GM21786 (cell line): ENCODE data around the gene ZNF277.
A peak's percentile ranks its signal among the peaks of the same experiment; 100 is the strongest.
"Not testable (repeated sequence)": the region's sequence is repeated elsewhere in the genome, so short reads cannot be mapped to it uniquely, and the experiment has no call there.

Source experiments
- ATAC-seq: cut with Tn5 transposase; IDR thresholded peaks from one replicate; pipeline ENCODE4 v1.9.1; 2021; ENCODE audit not compliant: unreplicated experiment

ZNF277 gene

DNA sequence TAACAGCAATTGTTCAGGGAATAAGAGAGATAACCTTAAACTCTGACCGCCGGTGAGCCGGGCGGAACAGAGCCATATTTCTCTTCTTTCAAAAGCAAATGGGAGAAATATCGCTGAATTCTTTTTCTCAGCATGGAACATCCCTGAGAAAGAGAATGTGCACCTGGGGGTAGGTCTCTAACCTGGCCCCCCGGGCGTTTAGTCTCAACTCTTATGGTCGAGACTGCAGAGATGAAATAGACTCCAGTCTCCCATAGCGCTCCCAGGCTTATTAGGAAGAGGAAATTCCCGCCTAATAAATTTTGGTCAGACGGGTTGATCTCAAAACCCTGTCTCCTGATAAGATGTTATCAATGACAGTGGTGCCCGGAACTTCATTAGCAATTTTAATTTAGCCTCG, 43.5 kb downstream of the ZNF277 start:
- ATAC-seq, result not testable (repeated sequence)

DNA sequence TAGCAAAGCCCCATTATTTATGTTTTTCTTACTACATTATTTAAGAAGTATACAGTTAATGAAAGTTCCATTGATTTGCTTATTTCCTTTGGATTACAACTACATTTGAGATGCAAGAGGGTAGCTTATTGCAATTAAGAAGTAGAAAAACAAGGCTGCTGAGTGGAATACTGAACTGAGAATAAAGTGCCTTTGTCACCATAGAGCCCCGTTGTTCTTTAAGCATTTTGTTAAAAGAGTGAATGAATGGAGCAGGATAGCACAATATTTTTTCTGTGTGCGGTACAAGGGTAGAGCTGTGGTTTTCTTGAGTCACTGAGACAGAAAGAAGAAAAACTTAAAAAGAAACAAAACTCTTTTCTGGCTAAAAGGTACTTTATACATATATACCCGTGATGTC, 45.6 kb downstream of the ZNF277 start:
- no peak for ATAC-seq

DNA sequence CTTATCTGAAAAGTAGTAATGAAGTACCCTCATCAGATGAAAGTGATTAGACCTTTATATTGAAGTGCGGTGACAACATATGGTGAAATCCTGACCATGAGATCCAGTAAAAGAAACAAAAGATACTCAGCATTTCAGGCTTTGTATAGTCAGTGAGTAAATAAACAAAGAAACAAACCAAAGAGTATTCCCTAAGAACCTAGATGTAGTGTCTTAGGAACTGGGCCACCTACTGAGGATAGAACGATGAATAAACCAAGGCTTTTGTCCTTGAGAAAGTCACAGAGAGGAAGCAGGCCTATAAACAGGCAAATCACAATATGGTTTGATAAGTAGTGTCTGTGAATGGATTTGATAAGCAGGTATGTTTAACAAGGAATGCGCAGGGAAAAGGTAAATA, 46.2 kb downstream of the ZNF277 start:
- ATAC-seq, result no peak

DNA sequence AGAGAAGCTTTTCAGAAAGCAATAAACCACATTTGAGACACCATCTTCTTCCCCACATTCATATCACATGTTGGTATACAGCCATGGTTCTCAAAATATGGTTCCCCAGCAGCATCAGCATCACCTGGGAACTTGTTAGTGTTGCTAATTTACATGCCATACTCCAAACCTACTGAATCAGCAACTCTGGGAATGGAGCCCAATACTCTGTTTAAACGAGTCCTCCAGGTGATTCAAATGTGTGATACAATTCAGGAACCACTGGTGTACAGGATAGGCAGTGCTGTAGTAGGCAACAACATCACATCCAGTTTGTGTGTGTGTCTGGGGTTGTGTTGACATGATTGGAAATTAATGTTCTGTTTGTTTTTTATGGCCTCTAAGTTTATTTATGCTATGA, 47.7 kb downstream of the ZNF277 start:
- no peak for ATAC-seq

DNA sequence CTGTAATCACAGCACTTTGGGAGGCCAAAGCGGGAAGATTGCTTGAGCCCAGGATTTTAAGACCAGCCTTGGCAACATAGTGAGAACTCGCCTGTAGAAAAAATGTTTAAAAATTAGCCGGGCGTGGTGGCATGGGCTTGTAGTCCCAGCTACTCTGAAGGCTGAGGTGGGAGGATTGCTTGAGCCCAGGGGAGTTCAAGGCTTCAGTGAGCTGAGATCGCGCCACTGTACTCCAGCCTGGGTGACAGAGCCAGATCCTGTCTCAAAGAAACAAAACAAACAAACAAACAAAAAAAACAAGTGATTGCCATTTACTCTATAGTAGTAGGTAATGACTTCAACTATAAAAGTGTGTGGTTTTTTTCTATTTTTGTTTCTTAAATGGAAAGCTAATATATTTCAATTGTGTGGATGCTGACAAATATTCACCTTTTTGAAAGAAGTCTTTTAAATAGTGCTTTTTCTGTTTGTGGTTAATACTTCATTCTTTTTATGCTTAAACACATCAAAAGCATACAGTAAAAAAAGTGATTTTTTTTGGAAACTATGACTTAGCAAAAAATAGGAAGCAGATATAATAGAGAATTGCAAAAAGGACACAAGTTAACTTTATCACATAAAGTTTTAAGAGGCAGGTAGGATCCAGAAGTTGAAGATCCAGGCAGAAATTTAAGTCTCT, 48.4 kb downstream of the ZNF277 start:
- no peak for ATAC-seq

DNA sequence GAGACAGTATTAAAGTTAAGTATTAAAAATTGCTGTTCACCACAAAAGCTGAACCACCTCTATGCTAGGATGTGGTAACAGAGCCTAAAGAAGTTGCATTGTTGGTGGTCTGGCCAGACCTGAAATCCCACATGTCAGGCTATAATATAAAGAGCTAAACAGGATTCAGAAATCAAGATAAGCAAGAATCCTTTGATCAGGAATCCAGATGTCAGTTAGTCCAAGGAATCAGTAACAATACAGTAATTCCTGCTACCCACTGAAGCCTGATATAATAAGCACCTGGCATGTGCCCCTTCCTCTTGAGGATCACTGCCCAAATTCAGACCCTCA, 48.9 kb downstream of the ZNF277 start:
- no peak for ATAC-seq

DNA sequence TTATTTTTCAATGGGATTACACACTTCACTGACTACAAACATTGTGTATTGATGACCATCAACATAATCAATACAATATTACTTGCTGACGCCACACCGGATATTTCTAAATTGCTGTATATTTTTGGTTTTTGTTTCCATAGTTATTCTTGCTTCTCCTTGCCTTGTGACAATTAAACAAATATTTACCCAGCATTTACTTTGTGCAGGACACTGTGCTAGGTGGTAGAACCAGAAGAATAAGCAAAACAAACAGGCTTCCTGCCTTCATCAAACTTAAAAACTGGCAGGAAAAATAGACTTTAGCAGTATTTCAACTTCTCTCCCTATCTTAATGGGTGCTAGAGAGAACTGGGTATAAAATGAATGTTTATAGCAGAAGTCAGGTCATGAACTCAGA, 50.6 kb downstream of the ZNF277 start:
- ATAC-seq, result no peak

DNA sequence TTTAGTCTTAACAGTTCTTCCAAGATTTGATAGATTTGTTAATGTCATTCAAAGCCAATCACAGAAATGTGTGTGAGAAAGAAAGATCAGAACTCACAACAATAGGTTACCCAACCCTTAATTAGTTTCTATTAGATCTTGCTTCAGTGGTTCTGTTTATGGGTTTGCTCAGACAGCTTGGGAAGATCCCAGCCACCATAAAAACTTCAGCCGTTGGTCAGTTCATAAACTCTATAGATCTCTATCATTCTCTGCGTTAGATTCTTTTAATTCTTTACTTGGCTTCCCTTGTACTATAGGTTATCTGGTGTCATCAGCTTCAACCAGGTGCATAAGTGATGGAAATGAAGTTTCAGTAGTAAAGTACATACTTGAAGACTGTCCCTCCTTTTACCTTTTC, 54.4 kb downstream of the ZNF277 start:
- no peak for ATAC-seq

DNA sequence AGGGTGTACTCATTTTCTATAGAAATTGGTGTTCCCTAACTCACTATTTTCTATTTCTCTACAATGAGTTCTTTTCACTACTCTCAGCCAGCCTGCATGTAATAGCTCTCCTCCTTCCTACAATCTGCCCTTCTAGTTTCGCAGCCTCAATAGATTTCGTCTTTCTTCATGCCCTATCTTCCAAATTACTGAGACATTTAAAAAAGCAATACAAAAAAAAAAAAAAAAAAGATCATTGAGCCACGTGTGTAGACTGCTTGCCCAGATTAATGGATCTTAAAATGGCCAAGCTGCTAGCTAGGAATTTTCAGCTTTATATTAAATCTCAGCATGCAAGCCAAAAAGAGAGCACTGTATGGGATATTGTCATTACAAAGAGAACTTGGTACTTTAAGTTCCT, 55.5 kb downstream of the ZNF277 start:
- no peak for ATAC-seq

DNA sequence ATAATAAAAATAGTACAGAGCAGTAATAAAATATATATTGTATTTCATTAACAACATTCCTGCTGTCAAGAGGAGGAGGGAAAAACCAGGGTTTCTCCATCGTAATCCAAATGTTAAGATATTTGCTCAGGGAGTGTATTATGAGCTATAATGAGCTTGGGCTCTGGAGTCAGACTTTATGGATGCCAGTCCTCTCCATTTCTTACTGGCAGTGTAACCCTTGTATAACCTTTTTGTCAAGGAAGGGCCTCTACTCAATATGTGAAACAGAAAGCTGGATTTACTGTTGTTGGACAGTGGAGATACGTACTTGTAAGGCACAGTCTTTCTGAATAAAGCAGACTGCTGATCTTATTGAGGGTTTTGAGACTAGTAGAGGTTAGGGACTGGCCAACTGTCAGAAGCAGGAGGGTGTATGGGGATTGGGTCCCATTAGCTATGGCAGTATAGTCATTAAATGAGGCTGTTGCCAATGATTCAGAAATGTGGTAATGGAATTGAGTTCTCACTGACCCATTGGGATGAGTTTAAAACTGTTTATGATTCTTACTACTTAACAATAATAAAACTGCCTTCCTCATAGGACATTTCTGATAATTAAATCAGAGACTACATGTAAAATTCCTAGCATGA, 56.5 kb downstream of the ZNF277 start:
- no peak for ATAC-seq

DNA sequence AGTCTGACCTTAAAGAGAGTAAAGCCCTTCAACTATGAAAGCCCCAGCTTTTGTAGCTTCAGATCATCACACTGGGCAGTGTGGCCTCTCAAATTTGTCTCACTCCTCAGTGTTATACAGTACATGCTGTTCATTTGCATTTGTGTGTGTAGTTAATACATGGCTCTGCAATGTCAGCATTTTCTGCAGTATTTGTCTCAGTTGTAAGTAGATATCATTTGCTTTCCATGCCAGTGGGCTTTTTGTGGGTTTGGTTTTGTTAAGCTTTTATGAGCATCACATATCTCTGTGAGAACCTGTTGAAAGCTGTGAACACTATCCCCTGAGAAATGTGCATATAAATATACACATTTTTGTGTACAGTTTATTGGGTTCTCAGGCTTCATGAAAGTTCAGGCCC, 57.0 kb downstream of the ZNF277 start:
- ATAC-seq, result no peak

DNA sequence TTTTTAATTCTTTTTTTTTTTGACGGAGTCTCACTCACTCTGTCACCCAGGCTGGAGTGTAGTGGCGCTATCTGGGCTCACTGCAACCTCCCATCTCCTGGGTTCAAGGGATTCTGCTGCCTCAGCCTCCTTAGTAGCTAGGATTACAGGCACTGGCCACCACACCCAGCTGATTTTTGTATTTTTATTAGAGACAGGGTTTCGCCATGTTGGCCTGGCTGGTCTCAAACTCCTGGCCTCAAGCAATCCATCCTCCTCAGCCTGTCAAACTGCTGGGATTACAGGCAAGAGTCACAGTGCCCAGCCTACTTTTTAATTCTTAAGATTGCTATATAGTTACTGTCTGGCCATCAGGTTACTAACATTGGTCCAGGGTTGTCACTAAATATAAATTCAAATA, 59.6 kb downstream of the ZNF277 start:
- ATAC-seq, result no peak

DNA sequence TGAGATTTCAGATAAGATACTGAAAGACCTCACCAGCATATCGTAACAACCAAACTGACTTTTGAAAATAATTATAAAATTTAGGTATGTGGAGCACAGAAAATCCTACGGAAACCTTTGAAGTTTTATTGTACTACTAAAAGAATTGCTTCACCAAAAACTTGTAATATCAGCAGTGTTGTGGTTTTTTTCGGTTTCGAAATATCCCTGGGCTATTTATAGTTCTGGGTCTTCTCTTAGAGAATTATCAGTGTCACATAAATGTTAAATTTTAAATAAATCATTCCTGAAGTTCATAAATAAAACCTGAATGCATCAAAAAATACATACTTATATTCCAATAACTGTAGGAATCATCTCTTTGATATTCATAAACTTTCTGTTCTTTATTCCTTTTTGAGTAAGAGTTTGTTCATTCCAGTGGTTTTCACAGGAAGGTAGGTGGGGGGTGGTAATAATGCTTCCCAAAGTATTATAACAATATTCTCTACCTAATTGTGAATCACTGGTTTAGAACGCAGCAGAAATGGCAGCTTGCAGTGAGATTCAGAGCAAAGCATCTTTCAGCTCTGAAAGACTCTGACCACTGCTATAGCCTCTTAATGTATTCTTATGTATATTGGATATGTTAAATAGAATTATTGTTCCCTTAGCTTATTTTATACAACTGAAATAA, 60.2 kb downstream of the ZNF277 start:
- ATAC-seq, result no peak

DNA sequence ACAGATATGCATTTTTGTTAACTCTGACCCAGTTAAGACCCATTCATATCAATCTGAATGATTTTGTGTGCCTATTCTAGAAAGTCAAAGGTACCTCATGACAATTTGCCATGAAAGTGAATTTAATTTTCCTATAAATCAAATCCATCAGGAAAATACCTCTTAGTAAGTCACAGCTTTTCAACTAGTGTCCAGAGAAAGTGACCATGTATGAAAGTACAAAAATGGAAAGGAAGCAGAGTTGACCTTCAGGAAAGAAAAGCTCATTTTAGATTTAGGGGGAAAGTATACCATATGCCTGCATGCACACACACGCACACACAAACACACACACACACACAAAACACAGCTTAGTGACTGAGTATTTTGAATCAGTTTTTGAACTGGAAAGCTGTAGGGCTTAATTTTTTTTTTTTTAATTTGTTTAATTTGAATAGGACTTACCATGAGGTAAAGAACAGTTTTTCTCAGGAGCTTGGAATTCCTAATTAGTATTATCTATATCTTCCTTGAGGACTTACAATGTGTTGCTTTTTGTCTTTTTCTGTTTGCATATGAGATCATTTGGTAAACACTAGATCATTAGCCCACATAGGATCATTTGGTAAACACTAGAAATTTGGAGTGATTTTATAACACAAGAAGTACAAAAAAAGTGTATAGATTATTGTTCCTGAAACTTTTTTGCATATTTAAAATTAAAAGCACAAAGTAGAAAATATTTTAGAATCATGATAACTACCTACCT, 61.6 kb downstream of the ZNF277 start:
- no peak for ATAC-seq

DNA sequence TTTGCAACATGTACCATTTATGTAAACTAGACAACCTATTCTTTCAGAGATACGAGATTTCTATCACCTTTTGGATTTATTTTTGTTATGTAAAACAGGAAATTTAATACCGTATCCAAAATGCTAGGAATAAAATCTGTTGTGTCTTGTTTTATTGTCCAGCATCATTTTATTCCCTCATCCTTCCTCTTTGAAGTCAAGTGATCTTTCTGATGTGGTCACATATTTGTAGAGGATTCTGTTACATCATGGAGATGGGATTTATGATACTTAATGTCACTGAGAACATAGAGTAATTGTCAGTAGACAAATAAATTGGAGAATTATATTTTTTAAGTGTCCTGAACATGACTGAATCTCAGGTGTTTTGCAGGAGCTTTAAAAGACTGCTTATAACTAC, 64.7 kb downstream of the ZNF277 start:
- no peak for ATAC-seq

DNA sequence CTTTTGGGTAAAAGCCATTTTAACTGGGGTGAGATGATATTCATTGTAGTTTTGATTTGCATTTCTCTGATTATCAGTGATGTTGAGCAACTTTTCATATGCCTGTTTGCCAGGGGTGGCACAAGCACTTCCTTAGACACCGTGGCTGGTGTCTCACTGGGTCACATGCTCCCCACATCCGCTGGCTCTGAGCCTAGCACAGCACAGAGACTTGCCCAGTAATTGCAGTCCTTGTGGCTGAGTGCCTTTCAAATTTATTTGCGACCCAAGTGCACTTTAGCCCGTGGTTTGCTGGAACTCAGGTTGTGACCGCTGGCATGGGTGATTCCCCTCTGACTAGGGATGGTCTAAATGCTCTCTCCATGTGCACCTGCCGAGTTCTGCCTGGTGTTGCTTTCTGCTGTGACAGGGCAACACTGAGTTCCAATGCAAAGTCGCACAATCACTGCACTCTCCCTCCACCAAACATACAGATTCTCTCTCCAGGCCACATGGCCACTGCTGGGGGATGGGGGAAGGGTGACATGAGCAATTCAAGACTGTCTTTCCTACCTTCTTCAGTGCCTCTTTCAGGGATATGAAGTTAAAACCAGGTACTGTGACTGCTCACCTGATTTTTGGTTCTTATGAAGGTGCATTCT, 66.5 kb downstream of the ZNF277 start:
- ATAC-seq, result no peak

DNA sequence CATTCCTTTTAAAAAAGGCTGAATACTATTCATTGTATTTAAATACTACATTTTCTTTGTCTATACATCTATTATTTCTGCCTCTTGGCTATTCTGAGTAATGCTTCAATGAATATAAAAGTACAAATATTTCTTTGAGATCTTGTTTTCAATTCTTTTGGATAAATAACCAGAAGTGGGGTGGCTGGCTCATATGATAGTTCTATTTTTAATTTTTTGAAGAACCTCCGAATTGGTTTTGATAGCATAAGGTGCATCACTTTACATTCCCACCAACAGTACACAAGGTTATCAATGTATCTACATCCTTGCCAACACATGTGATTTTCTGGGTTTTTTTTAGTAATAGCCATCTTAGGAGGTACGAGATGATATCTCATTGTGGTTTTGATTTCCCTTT, 72.5 kb downstream of the ZNF277 start:
- no peak for ATAC-seq

DNA sequence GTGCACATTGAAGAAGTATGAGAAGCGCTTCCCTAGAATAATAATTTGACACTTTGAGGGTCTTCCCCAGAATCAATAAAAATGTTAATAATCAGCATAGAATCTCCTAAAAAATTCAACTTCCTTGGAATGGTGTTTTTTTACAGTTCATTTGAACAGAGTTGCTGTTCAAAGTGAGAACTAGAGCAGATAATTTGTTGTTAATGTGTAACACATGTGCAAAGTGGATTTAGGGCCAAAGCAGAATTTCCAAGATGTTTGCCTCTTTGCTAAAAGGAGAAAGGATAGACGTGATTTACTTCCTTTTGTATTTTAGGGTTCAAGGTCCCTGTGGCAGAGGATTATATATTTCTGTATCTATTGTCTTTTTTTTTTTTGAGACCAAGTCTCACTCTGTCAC, 73.8 kb downstream of the ZNF277 start:
- ATAC-seq, result no peak

DNA sequence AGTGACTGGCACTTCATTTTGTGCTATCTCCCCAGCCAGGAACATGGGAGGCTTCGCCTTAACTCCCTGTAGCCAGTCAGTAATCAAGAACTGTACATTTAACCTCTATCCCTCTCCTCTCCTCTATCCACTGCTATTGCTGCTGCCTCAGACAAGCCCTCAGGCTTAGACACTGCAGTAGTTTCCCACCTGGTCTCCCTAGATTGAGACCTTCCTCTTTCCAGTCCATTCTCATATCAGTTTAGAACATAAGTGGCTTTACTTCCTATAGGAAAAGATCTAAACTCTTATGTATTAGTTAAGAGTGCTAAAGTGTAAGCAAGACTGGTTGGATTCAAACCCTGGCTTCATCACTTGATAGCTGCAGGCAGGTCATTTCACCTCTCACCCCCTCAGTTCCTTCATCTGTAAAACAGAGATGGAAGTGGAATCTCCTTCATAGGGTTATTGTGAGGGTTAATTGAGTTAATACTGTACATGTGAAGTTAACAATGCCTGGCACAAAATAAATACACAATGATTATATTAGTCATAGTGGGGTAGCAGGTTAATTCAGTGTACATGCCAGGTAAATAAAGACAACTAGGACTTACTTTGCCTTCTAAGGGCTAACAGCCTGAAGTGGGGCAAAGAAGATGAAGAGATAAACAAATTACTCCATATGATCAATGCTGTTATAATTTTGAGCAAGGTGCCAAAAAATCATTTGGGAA, 76.1 kb downstream of the ZNF277 start:
- no peak for ATAC-seq

DNA sequence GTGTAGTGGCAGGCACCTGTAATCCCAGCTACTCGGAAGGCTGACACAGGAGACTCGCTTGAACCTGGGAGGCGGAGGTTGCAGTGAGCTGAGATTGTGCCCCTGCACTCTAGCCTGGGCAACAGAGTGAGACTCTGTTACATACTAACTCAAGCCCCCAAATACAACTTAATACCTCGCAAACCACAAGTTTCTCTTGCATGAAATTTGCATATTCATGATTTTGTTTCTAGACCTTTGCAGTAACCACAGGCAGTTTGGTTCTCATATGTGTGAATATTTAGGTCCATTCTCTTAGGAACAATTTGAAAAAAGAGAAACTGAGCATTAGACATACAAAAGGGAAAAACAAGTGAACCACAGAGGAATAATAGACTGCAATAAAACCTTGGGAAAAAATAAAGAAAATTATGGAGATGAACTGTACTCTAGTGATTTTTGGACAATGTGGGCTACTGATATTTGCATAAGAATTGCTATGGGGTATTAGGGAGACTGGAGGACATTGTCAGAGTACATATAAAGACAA, 77.0 kb downstream of the ZNF277 start:
- peak; percentile 40 for ATAC-seq
